Measurements from ENCODE around the gene C1QBP. TPM values are rescaled to one million over a fixed set of nuclear protein-coding genes. Genes with fewer than 3 reads are reported as not detected.

Gene C1QBP
- total and polyA plus RNA-seq, 4 donors, result 94.9 to 123 (median 112) TPM

- H3K9me3 ChIP-seq (ENCODE audit: control insufficient read depth in 4 of 4, low read length in 3 of 4), result no peaks in the 10 kb centered on the region
- H3K4me3 ChIP-seq (ENCODE audit: low read depth in 1 of 3, low read length in 3 of 3), result no peak overlapping the region
- H3K9ac ChIP-seq (ENCODE audit: low read depth in 1 of 2, low read length in 2 of 2), result no peak overlapping the region
- H3K36me3 ChIP-seq (ENCODE audit: control insufficient read depth in 4 of 4, insufficient read depth in 3 of 4, low read depth in 1 of 4, low read length in 3 of 4), result peaks cover 12 to 46% (median 38%) of the 10 kb centered on the region in 4 donors
- peaks cover 3 to 19% (median 10%) of the 10 kb centered on the region in 4 donors for H3K4me1 ChIP-seq (ENCODE audit: control insufficient read depth in 4 of 4, insufficient read depth in 4 of 4, low read length in 3 of 4)
- no peaks in the 10 kb centered on the region for H3K27me3 ChIP-seq (ENCODE audit: control insufficient read depth in 4 of 4, insufficient read depth in 4 of 4, low read length in 3 of 4)
- DNase-seq (ENCODE audit: low spot score), result no peak
- 90% methylated on average over 6 of the region's 6 CpGs for WGBS
- H3K27ac ChIP-seq (ENCODE audit: low read depth in 1 of 2, low read length in 2 of 2), result no peak overlapping the region
- no peak for TF ChIP-seq ATF3 (IDR thresholded peaks at IDR 0.05)
- TF ChIP-seq CTCF (IDR thresholded peaks at IDR 0.05; ENCODE audit: low read depth, low read length, missing input control), result no peak
- no peak for TF ChIP-seq REST (IDR thresholded peaks at IDR 0.05)
- TF ChIP-seq RAD21 (IDR thresholded peaks at IDR 0.05), result no peak
- no peak for TF ChIP-seq YY1 (IDR thresholded peaks at IDR 0.05)
- TF ChIP-seq ZBTB33 (IDR thresholded peaks at IDR 0.05), result no peak
- no peak for TF ChIP-seq HNF4G (IDR thresholded peaks at IDR 0.05)
- TF ChIP-seq MAX (IDR thresholded peaks at IDR 0.05), result no peak
- no peak for TF ChIP-seq JUND (IDR thresholded peaks at IDR 0.05)
- no peak for TF ChIP-seq FOXA2 (IDR thresholded peaks at IDR 0.05)
- TF ChIP-seq EGR1 (IDR thresholded peaks at IDR 0.05; ENCODE audit: low read depth in 2 of 2), result no peak
- no peak for TF ChIP-seq GABPA (IDR thresholded peaks at IDR 0.05 in 1 of 2, conservative IDR thresholded peaks at IDR 0.05 in 1 of 2)
- TF ChIP-seq SP1 (IDR thresholded peaks at IDR 0.05), result no peak
- no peak for TF ChIP-seq FOXA1 (IDR thresholded peaks at IDR 0.05)
- TF ChIP-seq TAF1 (conservative IDR thresholded peaks at IDR 0.05), result no peak
- TF ChIP-seq RXRA (IDR thresholded peaks at IDR 0.05), result no peak
These were observed 39.2 kb downstream of the C1QBP start for GRCh38 chr17:5399767-5400166.

GRCh38 chr17:5396612-5397011, 42.3 kb downstream of the C1QBP start:
- DNase-seq (ENCODE audit: low spot score), result no peak
- Histone ChIP-seq H3K4me1 (ENCODE audit: control insufficient read depth in 4 of 4, insufficient read depth in 4 of 4, low read length in 3 of 4) (peaks cover 0 to 4% (median 3%) of the 10 kb centered on the region in 4 donors), H3K9me3 (ENCODE audit: control insufficient read depth in 4 of 4, low read length in 3 of 4) (no peaks in the 10 kb centered on the region), H3K36me3 (ENCODE audit: control insufficient read depth in 4 of 4, insufficient read depth in 3 of 4, low read depth in 1 of 4, low read length in 3 of 4) (peaks cover 18 to 59% (median 51%) of the 10 kb centered on the region in 4 donors), H3K9ac (ENCODE audit: low read depth in 1 of 2, low read length in 2 of 2) (no peak overlapping the region), H3K4me3 (ENCODE audit: low read depth in 1 of 3, low read length in 3 of 3) (no peak overlapping the region), H3K27me3 (ENCODE audit: control insufficient read depth in 4 of 4, insufficient read depth in 4 of 4, low read length in 3 of 4) (no peaks in the 10 kb centered on the region), H3K27ac (ENCODE audit: low read depth in 1 of 2, low read length in 2 of 2) (no peak overlapping the region)
- 93% methylated on average over 2 of the region's 2 CpGs for WGBS
- TF ChIP-seq ATF3 (IDR thresholded peaks at IDR 0.05) (no peak), TAF1 (conservative IDR thresholded peaks at IDR 0.05) (no peak), EGR1 (IDR thresholded peaks at IDR 0.05; ENCODE audit: low read depth in 2 of 2) (no peak), GABPA (IDR thresholded peaks at IDR 0.05 in 1 of 2, conservative IDR thresholded peaks at IDR 0.05 in 1 of 2) (no peak), YY1 (IDR thresholded peaks at IDR 0.05) (no peak), FOXA1 (IDR thresholded peaks at IDR 0.05) (no peak), HNF4A (conservative IDR thresholded peaks at IDR 0.05) (no peak), RXRA (IDR thresholded peaks at IDR 0.05) (no peak), SP1 (IDR thresholded peaks at IDR 0.05) (no peak), REST (IDR thresholded peaks at IDR 0.05) (no peak), ZBTB33 (IDR thresholded peaks at IDR 0.05) (no peak), FOXA2 (IDR thresholded peaks at IDR 0.05) (no peak), JUND (IDR thresholded peaks at IDR 0.05) (no peak), HNF4G (IDR thresholded peaks at IDR 0.05) (no peak)
